DMS 273 treated with DMSO at 0.1 percent for 48 hours (cell line): ENCODE results near the gene GNAS.
"Not testable (repeated sequence)": the region's sequence is repeated elsewhere in the genome, so short reads cannot be mapped to it uniquely, and the experiment has no call there.

ENCODE experiments used
- DNase-seq: peaks from one replicate; lab custom pipeline; 2025; lab: John Stamatoyannopoulos, UW

GNAS gene

GRCh38 chr20:58927490-58928061 is 75.1 kb downstream of the GNAS start:
- DNase-seq: no peak

- no peak for DNase-seq
Observed at GRCh38 chr20:58930496-58930895, 78.0 kb downstream of the GNAS start.

- no peak for DNase-seq
Observed at GRCh38 chr20:58932170-58932569, 79.7 kb downstream of the GNAS start.

GRCh38 chr20:58938078-58938477 is 85.6 kb downstream of the GNAS start:
- no peak for DNase-seq

- no peak for DNase-seq
Observed at GRCh38 chr20:58938541-58938940, 86.0 kb downstream of the GNAS start.

- DNase-seq: no peak
Observed at GRCh38 chr20:58941471-58941870, 89.0 kb downstream of the GNAS start.

- no peak for DNase-seq
Observed at GRCh38 chr20:58942549-58942948, 90.0 kb downstream of the GNAS start.

- no peak for DNase-seq
Observed at GRCh38 chr20:58944610-58945009, 92.1 kb downstream of the GNAS start.

- no peak for DNase-seq
Observed at GRCh38 chr20:58945965-58946631, 93.6 kb downstream of the GNAS start.

- not testable (repeated sequence) for DNase-seq
Observed at GRCh38 chr20:58947797-58948388, 95.4 kb downstream of the GNAS start.

GRCh38 chr20:58950603-58951002 is 98.1 kb downstream of the GNAS start:
- no peak for DNase-seq

GRCh38 chr20:58953050-58953449 is 100.5 kb downstream of the GNAS start:
- DNase-seq: no peak

GRCh38 chr20:58956078-58956477 is 103.6 kb downstream of the GNAS start:
- DNase-seq: no peak

GRCh38 chr20:58959652-58960051 is 107.1 kb downstream of the GNAS start:
- no peak for DNase-seq
